H9 (cell line): ENCODE measurements around the gene SLK. TPM values are rescaled to one million over a fixed set of nuclear protein-coding genes. Genes with fewer than 3 reads are reported as not detected.

Source experiments
- DNase-seq: peaks from one replicate; pipeline ENCODE4 v3.0.0-alpha.2; 2017
- H2AFZ ChIP-seq: one replicate; pipeline ENCODE4 v1.6.1; 2013; ENCODE audit warnings: mild to moderate bottlenecking, low read length, control low read depth, moderate library complexity
- H2AK5ac ChIP-seq: 2 replicates; pipeline ENCODE4 v1.6.1; 2013; ENCODE audit warnings: low read length, control low read depth, mixed read lengths; ENCODE audit not compliant: insufficient read length
- H2BK120ac ChIP-seq: one replicate; pipeline ENCODE4 v1.6.1; 2013; ENCODE audit warnings: low read depth, mild to moderate bottlenecking, low read length, control low read depth, inconsistent platforms; ENCODE audit not compliant: poor library complexity, severe bottlenecking
- H2BK12ac ChIP-seq: 2 replicates; pipeline ENCODE4 v1.6.1; 2013; ENCODE audit warnings: low read length, control low read depth, mixed read lengths, low read depth; ENCODE audit not compliant: insufficient read length
- H2BK15ac ChIP-seq: 2 replicates; pipeline ENCODE4 v1.6.1; 2013; ENCODE audit warnings: low read depth, low read length, control low read depth
- H2BK20ac ChIP-seq: one replicate; pipeline ENCODE4 v1.6.1; 2013; ENCODE audit warnings: low read depth, mild to moderate bottlenecking, low read length, control low read depth, inconsistent platforms; ENCODE audit not compliant: poor library complexity, severe bottlenecking
- H2BK5ac ChIP-seq: 2 replicates; pipeline ENCODE4 v1.6.1; 2013; ENCODE audit warnings: low read length, control low read depth, mixed read lengths; ENCODE audit not compliant: insufficient read length
- H3K14ac ChIP-seq: 2 replicates; pipeline ENCODE4 v1.6.1; 2013; ENCODE audit warnings: low read length, control low read depth; ENCODE audit not compliant: insufficient read depth
- H3K18ac ChIP-seq: 2 replicates; pipeline ENCODE4 v1.6.1; 2013; ENCODE audit warnings: low read depth, mild to moderate bottlenecking, mixed read lengths, low read length, control low read depth; ENCODE audit not compliant: insufficient read length
- H3K23ac ChIP-seq: 2 replicates; pipeline ENCODE4 v1.6.1; 2013; ENCODE audit warnings: low read length, control low read depth, mixed read lengths, low read depth; ENCODE audit not compliant: insufficient read length
- H3K23me2 ChIP-seq: 2 replicates; pipeline ENCODE4 v1.6.1; 2013; ENCODE audit warnings: low read depth, mild to moderate bottlenecking, mixed read lengths, low read length, control low read depth; ENCODE audit not compliant: insufficient read length, poor library complexity, severe bottlenecking
- H3K27ac ChIP-seq: 2 replicates; pipeline ENCODE4 v1.5.1; 2013; ENCODE audit warnings: low read length, control low read depth, mixed read lengths, low read depth; ENCODE audit not compliant: insufficient read length
- H3K27me3 ChIP-seq: 2 replicates; pipeline ENCODE4 v1.6.1; 2013; ENCODE audit warnings: low read length, control low read depth, inconsistent platforms; ENCODE audit not compliant: insufficient read depth
- H3K4ac ChIP-seq: 2 replicates; pipeline ENCODE4 v1.6.1; 2013; ENCODE audit warnings: low read depth, mild to moderate bottlenecking, control low read depth, inconsistent platforms, low read length, moderate library complexity
- H3K4me1 ChIP-seq: 2 replicates; pipeline ENCODE4 v1.6.1; 2013; ENCODE audit warnings: low read length, control low read depth, inconsistent platforms; ENCODE audit not compliant: insufficient read depth
- H3K4me2 ChIP-seq: 2 replicates; pipeline ENCODE4 v1.6.1; 2013; ENCODE audit warnings: low read length, control low read depth, mixed read lengths; ENCODE audit not compliant: insufficient read length, insufficient read depth
- H3K56ac ChIP-seq: 2 replicates; pipeline ENCODE4 v1.6.1; 2013; ENCODE audit warnings: low read depth, mild to moderate bottlenecking, mixed read lengths, low read length, control low read depth; ENCODE audit not compliant: insufficient read length
- H3K79me1 ChIP-seq: 2 replicates; pipeline ENCODE4 v1.6.1; 2013; ENCODE audit warnings: low read depth, mild to moderate bottlenecking, moderate library complexity, low read length, control low read depth, inconsistent platforms; ENCODE audit not compliant: insufficient read depth, poor library complexity, severe bottlenecking
- H3K79me2 ChIP-seq: 2 replicates; pipeline ENCODE4 v1.6.1; 2013; ENCODE audit warnings: low read length, control low read depth, inconsistent platforms; ENCODE audit not compliant: insufficient read depth
- H3K9ac ChIP-seq: 2 replicates; pipeline ENCODE4 v1.6.1; 2013; ENCODE audit warnings: low read length, control low read depth, mixed read lengths; ENCODE audit not compliant: insufficient read length; ENCODE audit errors: extremely low read depth
- H3K9me3 ChIP-seq: one replicate; pipeline ENCODE4 v1.6.1; 2013; ENCODE audit warnings: low read depth, low read length, inconsistent platforms; ENCODE audit not compliant: control insufficient read depth
- H3T11ph ChIP-seq: one replicate; pipeline ENCODE4 v1.6.1; 2013; ENCODE audit warnings: mild to moderate bottlenecking, low read length, control low read depth, inconsistent platforms
- H4K20me1 ChIP-seq: one replicate; pipeline ENCODE4 v1.6.1; 2013; ENCODE audit not compliant: control insufficient read depth, insufficient read length, insufficient read depth
- H4K5ac ChIP-seq: 2 replicates; pipeline ENCODE4 v1.6.1; 2013; ENCODE audit warnings: low read depth, mild to moderate bottlenecking, mixed read lengths, low read length, control low read depth; ENCODE audit not compliant: insufficient read length
- H4K8ac ChIP-seq: replicated peaks from 2 replicates; pipeline ENCODE4 v1.6.1; 2013; ENCODE audit warnings: low read length, control low read depth, mixed read lengths, low read depth; ENCODE audit not compliant: insufficient read length
- H4K91ac ChIP-seq: 2 replicates; pipeline ENCODE4 v1.6.1; 2013; ENCODE audit warnings: low read depth, mild to moderate bottlenecking, moderate library complexity, mixed read lengths, low read length, control low read depth; ENCODE audit not compliant: insufficient read length
- H3K27ac Mint-ChIP-seq, 3 experiments: 2 replicates in 2 of 3; 3 replicates in 1 of 3; pipeline ENCODE4 v1.8.0; 2020 to 2021; ENCODE audit warnings: mixed read lengths in 3 of 3, mild to moderate bottlenecking in 1 of 3, moderate library complexity in 1 of 3
- H3K27me3 Mint-ChIP-seq: 2 replicates; pipeline ENCODE4 v1.8.0; 2021; ENCODE audit warnings: low read depth, mild to moderate bottlenecking, moderate library complexity, mixed read lengths
- H3K36me3 Mint-ChIP-seq, 3 experiments: 2 replicates in 2 of 3; 3 replicates in 1 of 3; pipeline ENCODE4 v1.8.0; 2020 to 2021; ENCODE audit warnings: low read depth in 3 of 3, mixed read lengths in 3 of 3; ENCODE audit not compliant: insufficient read depth in 1 of 3
- H3K4me1 Mint-ChIP-seq, 2 experiments: 2 replicates each; pipeline ENCODE4 v1.8.0; 2020; ENCODE audit warnings: mixed read lengths in 2 of 2
- H3K4me3 Mint-ChIP-seq, 2 experiments: 2 replicates in 1 of 2; 3 replicates in 1 of 2; pipeline ENCODE4 v1.8.0; 2020 to 2021; ENCODE audit warnings: mild to moderate bottlenecking in 2 of 2, mixed read lengths in 2 of 2, moderate library complexity in 1 of 2
- H3K9me3 Mint-ChIP-seq, 2 experiments: 2 replicates in 1 of 2; 3 replicates in 1 of 2; pipeline ENCODE4 v1.8.0; 2020; ENCODE audit warnings: mild to moderate bottlenecking in 2 of 2, mixed read lengths in 2 of 2, moderate library complexity in 1 of 2
- CTCF ChIP-seq: fragments of 200-600 bp; sonication (generic); conservative IDR thresholded peaks from 3 replicates; pipeline ENCODE4 v1.8.0; 2021; ENCODE audit warnings: antibody characterized with exemption, mild to moderate bottlenecking
- WGBS: extraction: QIAGEN DNeasy Blood & Tissue Kit; methylation state at CpG from one replicate; pipeline ENCODE4 v1.1.7; 2013; ENCODE audit warnings: missing lambda C conversion rate, low lambda C conversion rate, mixed read lengths; ENCODE audit not compliant: insufficient read length; ENCODE audit errors: extremely low coverage; 5-methylcytosine and 5-hydroxymethylcytosine counted together
- total RNA-seq: library from RNA; stranded (reverse); gene quantifications from 2 replicates; pipeline ENCODE4 v1.2.1, GENCODE V29; 2021

The SLK gene
- total RNA-seq, 1 experiment from 2014 or later = 21.0 TPM

DNA sequence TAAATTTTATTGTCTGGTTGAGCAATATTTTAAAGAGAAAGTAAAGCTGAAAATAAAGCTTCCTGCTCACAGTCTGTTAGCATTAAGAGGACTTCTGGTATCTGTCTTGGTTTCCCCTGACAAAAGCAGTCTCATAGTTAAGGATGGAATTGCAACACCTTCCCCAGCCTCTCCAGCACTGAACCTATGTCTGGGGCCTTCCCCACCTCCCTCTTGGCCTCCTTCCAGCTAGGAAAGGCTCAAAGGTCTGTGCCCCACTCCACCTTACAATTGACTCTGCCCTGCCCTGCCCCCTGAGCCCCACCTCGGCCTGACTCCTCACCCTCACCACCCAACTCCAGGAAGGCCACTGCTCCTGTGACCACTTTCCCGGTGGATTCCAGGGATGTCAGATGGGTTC lies 85.5 kb downstream of the SLK start:
- no peaks in the 10 kb centered on the region for H4K20me1 ChIP-seq
- TF ChIP-seq CTCF = no peak
- no peaks in the 10 kb centered on the region for H3K9me3 ChIP-seq
- no peak overlapping the region for H2BK20ac ChIP-seq
- no peak overlapping the region for H2BK120ac ChIP-seq
- no peak overlapping the region for H2BK12ac ChIP-seq
- H2BK15ac ChIP-seq = no peak overlapping the region
- no peak overlapping the region for H2BK5ac ChIP-seq
- H3K4me2 ChIP-seq = no peak overlapping the region
- H3K14ac ChIP-seq = no peak overlapping the region; the same call in 1 of the 2 replicates
- H3K23ac ChIP-seq = no peak overlapping the region
- H3T11ph ChIP-seq = no peak overlapping the region
- no CpG with 5 or more reads among the region's 2 CpGs for WGBS
- no peaks in the 10 kb centered on the region for H3K36me3 Mint-ChIP-seq
- H3K4ac ChIP-seq = no peak overlapping the region
- peaks cover 1% of the 10 kb centered on the region for H3K27me3 Mint-ChIP-seq
- H3K27me3 ChIP-seq = no peaks in the 10 kb centered on the region; the same call in 1 of the 2 replicates
- H4K5ac ChIP-seq = no peak overlapping the region
- peaks cover 11 to 12% of the 10 kb centered on the region in 2 experiments for H3K4me1 Mint-ChIP-seq
- DNase-seq = no peak
- no peak overlapping the region for H3K27ac ChIP-seq
- H4K91ac ChIP-seq = no peak overlapping the region
- H3K9me3 Mint-ChIP-seq = no peaks in the 10 kb centered on the region
- H4K8ac ChIP-seq = no peak overlapping the region
- no peak overlapping the region for H3K9ac ChIP-seq
- no peaks in the 10 kb centered on the region for H3K79me2 ChIP-seq
- H3K18ac ChIP-seq = no peak overlapping the region
- H3K56ac ChIP-seq = no peak overlapping the region
- no peak overlapping the region for H2AK5ac ChIP-seq
- 0 out of 2 replicates have a peak, but pooled peaks cover under 1% of the 10 kb centered on the region for H3K4me1 ChIP-seq
- no peaks in the 10 kb centered on the region for H3K23me2 ChIP-seq
- H3K79me1 ChIP-seq = no peaks in the 10 kb centered on the region
- H2AFZ ChIP-seq = no peak overlapping the region
- H3K4me3 Mint-ChIP-seq = no peak overlapping the region
- H3K27ac Mint-ChIP-seq = no peak overlapping the region
